IMR-90 (cell line): ENCODE results near the gene STAT1. TPM values are rescaled to one million over a fixed set of nuclear protein-coding genes. Genes with fewer than 3 reads are reported as not detected.

ENCODE experiments used
- ATAC-seq: fragments of 200-7000 bp; cut with Tn5 transposase; 2 replicates; pipeline ENCODE4 v1.9.1; 2020; ENCODE audit warnings: low read depth, mild to moderate bottlenecking, moderate library complexity
- BruUV-seq: library from RNA; stranded (reverse); fragments of 400-500 nt; replicated peaks from 2 replicates; lab custom pipeline; 2021; lab: Mats Ljungman, UMichigan
- CTCF ChIA-PET: fragments of 300-600 bp; formaldehyde crosslinking; extraction: SDS; loops from one replicate; lab custom pipeline; 2021; ENCODE audit warnings: antibody characterized with exemption; lab: Yijun Ruan, JAX
- POLR2A ChIA-PET: fragments of 300-600 bp; sonication (Branson Sonifier 250); formaldehyde crosslinking; loops from one replicate; lab custom pipeline; 2022; ENCODE audit warnings: antibody characterized with exemption; ENCODE audit not compliant: unreplicated experiment; lab: Charles Lee
- DNase-seq: peaks from one replicate; pipeline ENCODE4 v3.0.0; 2013
- H2AFZ ChIP-seq: replicated peaks from 2 replicates; pipeline ENCODE3; 2013; ENCODE audit warnings: low read length, mild to moderate bottlenecking; ENCODE audit not compliant: poor library complexity
- H2AK5ac ChIP-seq: 2 replicates; pipeline ENCODE4 v1.6.1; 2013; ENCODE audit warnings: low read depth, low read length, inconsistent platforms
- H2AK9ac ChIP-seq: replicated peaks from 2 replicates; pipeline ENCODE3; 2013; ENCODE audit warnings: mild to moderate bottlenecking, low read depth, low read length, moderate library complexity; ENCODE audit not compliant: poor library complexity
- H2BK120ac ChIP-seq: 2 replicates; pipeline ENCODE4 v1.6.1; 2013; ENCODE audit warnings: low read depth, low read length, inconsistent platforms
- H2BK15ac ChIP-seq: 3 replicates; pipeline ENCODE4 v1.6.1; 2013; ENCODE audit warnings: low read depth, low read length, inconsistent platforms
- H2BK20ac ChIP-seq: 2 replicates; pipeline ENCODE4 v1.6.1; 2013; ENCODE audit warnings: low read depth, mild to moderate bottlenecking, inconsistent platforms, low read length, moderate library complexity
- H2BK5ac ChIP-seq: 2 replicates; pipeline ENCODE4 v1.6.1; 2013; ENCODE audit warnings: mild to moderate bottlenecking, low read depth, low read length, inconsistent platforms; ENCODE audit not compliant: poor library complexity, severe bottlenecking
- H3K14ac ChIP-seq: replicated peaks from 2 replicates; pipeline ENCODE4 v1.6.1; 2013; ENCODE audit warnings: low read depth, low read length, inconsistent platforms
- H3K18ac ChIP-seq: 2 replicates; pipeline ENCODE4 v1.6.1; 2013; ENCODE audit warnings: low read depth, low read length, control low read depth
- H3K23ac ChIP-seq: 2 replicates; pipeline ENCODE4 v1.6.1; 2013; ENCODE audit warnings: low read depth, low read length, inconsistent platforms
- H3K27ac ChIP-seq: 2 replicates; pipeline ENCODE4 v1.5.1; 2013; ENCODE audit warnings: mild to moderate bottlenecking, control low read depth, low read length; ENCODE audit not compliant: insufficient read depth
- H3K27me3 ChIP-seq: 2 replicates; pipeline ENCODE4 v1.6.1; 2013; ENCODE audit warnings: low read length; ENCODE audit not compliant: control insufficient read depth, insufficient read depth
- H3K36me3 ChIP-seq: 2 replicates; pipeline ENCODE4 v1.6.1; 2013; ENCODE audit warnings: low read length, mixed read lengths; ENCODE audit not compliant: control insufficient read depth, insufficient read depth
- H3K4ac ChIP-seq: 2 replicates; pipeline ENCODE4 v1.6.1; 2013; ENCODE audit warnings: low read depth, low read length, inconsistent platforms
- H3K4me1 ChIP-seq: 2 replicates; pipeline ENCODE4 v1.6.1; 2013; ENCODE audit warnings: low read length, mixed read lengths; ENCODE audit not compliant: control insufficient read depth, insufficient read depth
- H3K4me2 ChIP-seq: 2 replicates; pipeline ENCODE4 v1.6.1; 2013; ENCODE audit warnings: low read depth, mild to moderate bottlenecking, control low read depth, low read length, moderate library complexity
- H3K4me3 ChIP-seq: 2 replicates; pipeline ENCODE4 v1.5.1; 2013; ENCODE audit warnings: low read depth, mild to moderate bottlenecking, control low read depth, low read length, moderate library complexity; ENCODE audit not compliant: insufficient read depth
- H3K56ac ChIP-seq: 2 replicates; pipeline ENCODE4 v1.6.1; 2013; ENCODE audit warnings: low read length, inconsistent platforms; ENCODE audit not compliant: insufficient read depth; ENCODE audit errors: extremely low read depth
- H3K79me1 ChIP-seq, 2 experiments: 2 replicates each; pipeline ENCODE4 v1.6.1; 2013; ENCODE audit warnings: low read length in 2 of 2, inconsistent platforms in 1 of 2, low read depth in 1 of 2
- H3K9ac ChIP-seq: 2 replicates; pipeline ENCODE4 v1.6.1; 2013; ENCODE audit warnings: low read depth, low read length, control low read depth
- H3K9me1 ChIP-seq: 2 replicates; pipeline ENCODE4 v1.6.1; 2013; ENCODE audit warnings: low read length, inconsistent platforms; ENCODE audit not compliant: insufficient read depth
- H3K9me3 ChIP-seq: 2 replicates; pipeline ENCODE4 v1.6.1; 2013; ENCODE audit warnings: low read length; ENCODE audit not compliant: control insufficient read depth, insufficient read depth
- H4K20me1 ChIP-seq: 2 replicates; pipeline ENCODE4 v1.6.1; 2013; ENCODE audit warnings: low read length, inconsistent platforms; ENCODE audit not compliant: insufficient read depth
- H4K5ac ChIP-seq: 2 replicates; pipeline ENCODE4 v1.6.1; 2013; ENCODE audit warnings: mild to moderate bottlenecking, low read depth, low read length, control low read depth
- H4K8ac ChIP-seq, 2 experiments: 2 replicates each; pipeline ENCODE4 v1.6.1; 2013; ENCODE audit warnings: low read depth in 2 of 2, low read length in 2 of 2, control low read depth in 1 of 2, inconsistent platforms in 1 of 2
- H4K91ac ChIP-seq: 2 replicates; pipeline ENCODE4 v1.6.1; 2013; ENCODE audit warnings: low read depth, low read length, inconsistent platforms; ENCODE audit not compliant: insufficient read depth
- BHLHE40 ChIP-seq: fragments of 150-350 bp; IDR thresholded peaks from 2 replicates; pipeline ENCODE4 v1.6.1; 2016; ENCODE audit warnings: mild to moderate bottlenecking, low read depth, low read length
- CHD1 ChIP-seq: IDR thresholded peaks from 2 replicates; pipeline ENCODE4 v1.6.1; 2012; ENCODE audit warnings: low read depth, low read length, improper control_type of control experiment
- ELK1 ChIP-seq: fragments of 150-350 bp; IDR thresholded peaks from 2 replicates; pipeline ENCODE4 v1.6.1; 2016; ENCODE audit warnings: low read depth, mild to moderate bottlenecking, low read length, moderate library complexity, borderline replicate concordance
- MAFK ChIP-seq: IDR thresholded peaks from 2 replicates; pipeline ENCODE4 v1.6.1; 2012; ENCODE audit warnings: low read depth, low read length, improper control_type of control experiment
- MAZ ChIP-seq: IDR thresholded peaks from 2 replicates; pipeline ENCODE4 v1.6.1; 2012; ENCODE audit warnings: low read depth, mild to moderate bottlenecking, low read length, improper control_type of control experiment, moderate library complexity, borderline replicate concordance
- MXI1 ChIP-seq: IDR thresholded peaks from 2 replicates; pipeline ENCODE4 v1.6.1; 2012; ENCODE audit warnings: low read depth, mild to moderate bottlenecking, low read length, moderate library complexity, borderline replicate concordance
- POLR2A ChIP-seq: IDR thresholded peaks from 2 replicates; pipeline ENCODE4 v1.6.1; 2012; ENCODE audit warnings: mild to moderate bottlenecking, low read depth, low read length
- RAD21 ChIP-seq: IDR thresholded peaks from 2 replicates; pipeline ENCODE4 v1.6.1; 2012; ENCODE audit warnings: low read length, improper control_type of control experiment
- RCOR1 ChIP-seq: IDR thresholded peaks from 2 replicates; pipeline ENCODE4 v1.6.1; 2012; ENCODE audit warnings: mild to moderate bottlenecking, low read length, improper control_type of control experiment; ENCODE audit not compliant: insufficient replicate concordance
- RFX5 ChIP-seq: IDR thresholded peaks from 2 replicates; pipeline ENCODE4 v1.8.0; 2012; ENCODE audit warnings: low read depth, mild to moderate bottlenecking, low read length, moderate library complexity
- SMC3 ChIP-seq: fragments of 150-350 bp; IDR thresholded peaks from 2 replicates; pipeline ENCODE4 v1.6.1; 2016; ENCODE audit warnings: low read depth, mild to moderate bottlenecking, antibody characterized with exemption, low read length, moderate library complexity
- USF2 ChIP-seq: fragments of 150-350 bp; IDR thresholded peaks from 2 replicates; pipeline ENCODE4 v1.6.1; 2017; ENCODE audit warnings: mild to moderate bottlenecking, antibody characterized with exemption, low read length, low read depth
- WGBS, 2 experiments: methylation state at CpG; one replicate each; pipeline versions ENCODE4 v1.1.5 to v1.1.7; 2013; ENCODE audit warnings: missing lambda C conversion rate in 2 of 2; ENCODE audit not compliant: insufficient read length in 1 of 2; ENCODE audit errors: extremely low coverage in 2 of 2; 5-methylcytosine and 5-hydroxymethylcytosine counted together
- dilution Hi-C: fragments of 300-500 bp; cut with HindIII; formaldehyde crosslinking; loops from one replicate; pipeline ENCODE4 v1.14.3; 2018; ENCODE audit warnings: low sequenced_read_pairs; ENCODE audit not compliant: unreplicated experiment
- in situ Hi-C: fragments of 300-500 bp; cut with MboI; formaldehyde crosslinking; loops from 3 replicates; pipeline ENCODE4 v1.14.3; 2019; ENCODE audit warnings: low sequenced_read_pairs, inconsistent platforms, mixed read lengths
- intact Hi-C: fragments of 100-400 bp; cut with micrococcal nuclease; formaldehyde crosslinking; loops from 2 replicates; pipeline ENCODE4 v1.10.0; 2022
- polyA plus RNA-seq, 3 experiments: library from polyadenylated mRNA; depleted of rRNA; stranded (reverse); fragments of >200 nt; gene quantifications; 2 replicates each; pipeline ENCODE4 v1.2.3, GENCODE V29; 2012; ENCODE audit warnings: low replicate concordance in 1 of 3
- total RNA-seq: library from RNA; depleted of rRNA; stranded (reverse); fragments of >200 nt; gene quantifications from 2 replicates; pipeline ENCODE4 v1.2.3, GENCODE V29; 2012

STAT1 gene
- total and polyA plus RNA-seq, 2 of the 4 experiments (the other 2 are of a cell fraction): 43.2 to 67.9 TPM

- TF ChIP-seq MAZ (no peak), RFX5 (no peak)
These were observed 53.8 kb downstream of the STAT1 start (continued) for GRCh38 chr2:190959911-190960788.

GRCh38 chr2:190953257-190953656 is 60.7 kb downstream of the STAT1 start:
- Histone ChIP-seq H3K9me3 (no peaks in the 10 kb centered on the region), H3K4me3 (no peak overlapping the region), H3K36me3 (no peaks in the 10 kb centered on the region), H2AK5ac (no peak overlapping the region), H2BK120ac (no peak overlapping the region), H3K9ac (no peak overlapping the region), H3K23ac (no peak overlapping the region), H3K18ac (no peak overlapping the region), H2AK9ac (no peak overlapping the region), H3K79me1 (no peaks in the 10 kb centered on the region), H4K5ac (no peak overlapping the region), H3K14ac (no peak overlapping the region), H2BK15ac (no peak overlapping the region), H3K27ac (no peak overlapping the region), H4K8ac (no peak overlapping the region), H4K20me1 (no peaks in the 10 kb centered on the region), H3K4me1 (peaks cover 4% of the 10 kb centered on the region), H3K4ac (no peak overlapping the region), H2BK5ac (no peak overlapping the region), H3K56ac (no peak overlapping the region), H3K4me2 (no peak overlapping the region), H3K27me3 (no peaks in the 10 kb centered on the region), H2AFZ (no peak overlapping the region), H4K91ac (no peak overlapping the region), H3K9me1 (peaks cover 6% of the 10 kb centered on the region; the same call in 1 of the 2 replicates), H2BK20ac (no peak overlapping the region)
- ChIA-PET POLR2A (no interaction called here), CTCF (no interaction called here)
- intact Hi-C loops (no loop called here), dilution Hi-C loops (no loop called here), in situ Hi-C loops (loop anchor here (10.0 kb wide), 1 partner anchor 168 kb away; no protein-coding TSS in a partner anchor)
- no peak for TF ChIP-seq SMC3
- no peak for TF ChIP-seq USF2
- TF ChIP-seq BHLHE40: no peak
- TF ChIP-seq RFX5: no peak
- TF ChIP-seq RCOR1: no peak
- TF ChIP-seq CHD1: no peak
- TF ChIP-seq MAZ: no peak
- no peak for TF ChIP-seq RAD21
- no peak for TF ChIP-seq ELK1
- TF ChIP-seq MXI1: no peak
- no peak for TF ChIP-seq MAFK
- no peak for TF ChIP-seq POLR2A
- DNase-seq: no peak
- no TSS peak for BruUV-seq
- no CpG with 5 or more reads among the region's 4 CpGs for WGBS, 2 experiments
- no peak for ATAC-seq
